GM18520 (cell line): ENCODE measurements around the gene LOXL3.
"Not testable (repeated sequence)": the region's sequence is repeated elsewhere in the genome, so short reads cannot be mapped to it uniquely, and the experiment has no call there.

Source experiments
- ATAC-seq: cut with Tn5 transposase; IDR thresholded peaks from one replicate; pipeline ENCODE4 v1.9.1; 2021; ENCODE audit not compliant: unreplicated experiment

LOXL3 gene

GRCh38 chr2:74493546-74493945 lies 60.2 kb downstream of the LOXL3 start:
- no peak for ATAC-seq

DNA sequence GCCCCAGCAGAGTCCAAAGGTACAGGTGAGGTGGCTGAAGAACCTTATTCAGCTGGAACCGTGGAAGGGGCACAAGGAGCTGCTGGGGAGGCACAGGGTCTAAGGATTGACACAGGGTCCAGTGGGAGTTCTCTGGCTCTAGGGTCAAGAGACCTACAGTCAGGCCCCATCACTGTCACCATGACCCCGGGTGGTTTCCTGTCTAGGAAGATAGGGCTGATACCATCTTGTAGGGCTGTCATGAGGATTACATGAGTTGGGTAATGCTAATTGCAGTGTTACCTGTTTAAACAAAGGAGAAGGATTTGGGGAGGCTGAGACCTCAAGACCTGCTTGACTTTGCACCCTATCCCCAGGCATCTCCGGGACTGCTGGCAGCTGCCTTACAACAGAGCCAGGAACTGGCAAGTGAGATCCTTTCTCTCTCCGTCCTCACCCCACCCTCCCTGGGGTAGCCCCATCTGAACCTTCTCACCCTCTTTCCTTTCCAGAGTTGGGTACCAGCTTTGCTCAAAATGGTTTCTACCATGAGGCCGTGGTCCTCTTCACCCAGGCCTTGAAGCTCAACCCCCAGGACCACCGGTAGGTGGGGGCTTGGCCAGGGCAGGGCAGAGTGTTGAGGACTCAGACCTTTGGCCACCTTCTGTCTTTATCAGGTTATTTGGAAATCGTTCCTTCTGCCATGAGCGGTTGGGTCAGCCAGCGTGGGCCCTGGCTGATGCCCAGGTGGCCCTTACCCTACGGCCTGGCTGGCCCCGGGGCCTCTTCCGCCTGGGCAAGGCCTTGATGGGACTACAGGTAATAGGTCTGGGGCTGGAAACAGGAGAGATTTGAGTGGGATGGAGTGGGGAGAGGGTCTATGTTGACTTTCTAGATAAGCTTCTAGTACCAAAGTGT lies 61.8 kb downstream of the LOXL3 start:
- no peak for ATAC-seq

DNA sequence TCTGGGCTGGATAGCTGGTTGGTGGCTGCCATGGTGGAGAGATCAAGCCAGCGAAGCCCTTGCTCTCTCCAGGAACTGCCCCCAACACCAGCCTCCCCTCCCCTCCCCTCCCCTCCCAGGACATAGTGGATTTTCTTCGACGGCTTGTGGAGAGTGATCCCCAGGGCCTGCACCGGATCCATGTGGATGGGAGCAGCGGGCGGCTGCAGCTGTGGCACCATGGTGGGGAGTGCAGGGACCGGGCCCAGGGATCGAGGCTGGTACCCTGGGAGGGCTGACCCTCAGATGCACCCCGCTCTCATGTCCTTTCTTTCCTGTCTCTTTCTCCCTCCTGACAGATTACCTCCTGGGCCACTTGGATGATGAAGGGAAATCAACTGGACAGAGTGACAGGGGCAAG lies 63.8 kb downstream of the LOXL3 start:
- ATAC-seq = no peak

DNA sequence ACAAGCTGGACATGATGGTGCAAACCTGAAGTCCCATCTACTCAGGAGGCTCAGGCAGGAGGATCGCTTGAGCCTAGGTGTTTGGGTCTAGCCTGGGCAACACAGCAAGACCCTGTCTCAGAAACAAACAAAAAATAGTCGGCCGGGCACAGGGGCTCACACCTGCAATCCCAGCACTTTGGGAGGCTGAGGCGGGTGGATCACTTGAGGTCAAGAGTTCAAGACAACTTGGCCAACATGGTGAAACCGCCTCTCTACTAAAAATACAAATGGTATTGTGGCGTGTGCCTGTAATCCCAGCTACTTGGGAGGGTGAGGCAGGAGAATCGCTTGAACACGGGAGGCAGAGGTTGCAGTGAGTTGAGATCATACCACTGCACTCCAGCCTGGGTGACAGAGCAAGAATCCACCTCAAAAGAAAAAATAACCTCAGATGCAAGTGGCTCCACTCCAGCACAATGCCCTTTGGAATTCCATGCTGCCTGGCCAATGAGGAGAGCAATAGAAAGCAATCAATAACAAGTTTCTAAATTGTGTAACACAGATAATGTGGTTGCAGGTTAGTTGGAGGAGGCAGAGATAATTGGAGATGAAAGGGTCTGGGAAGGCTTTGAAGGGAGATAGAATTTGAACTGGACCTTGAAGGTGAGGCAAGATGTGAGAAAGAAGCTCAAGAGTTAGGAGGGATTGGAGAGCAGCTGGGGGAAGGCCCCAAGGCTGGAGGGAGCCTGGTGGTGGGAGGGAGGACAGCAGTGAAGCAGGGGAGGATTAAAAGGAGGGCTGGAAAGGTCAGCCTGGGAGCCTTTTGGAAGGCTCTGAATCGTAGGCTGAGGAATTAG lies 64.9 kb downstream of the LOXL3 start:
- ATAC-seq = no peak

- no peak for ATAC-seq
Measured at GRCh38 chr2:74486141-74486540, 67.6 kb downstream of the LOXL3 start.

GRCh38 chr2:74483675-74484164 lies 70.0 kb downstream of the LOXL3 start:
- not testable (repeated sequence) for ATAC-seq

GRCh38 chr2:74482801-74483674 lies 70.7 kb downstream of the LOXL3 start, which contains the start of the genes CCDC142 and TTC31:
Gene CCDC142, minus strand, starts transcription at chr2:74482998. Its CDS starts 161 bp downstream, at chr2:74482837.
Gene TTC31, plus strand, starts transcription at chr2:74483081. Its CDS starts 15 bp downstream, at chr2:74483096.
- ATAC-seq = peak; percentile 70
